Erythroblast (primary cell): ENCODE data around the gene TAF3.

Source experiments
- GATA1 ChIP-seq: IDR thresholded peaks from 2 replicates; pipeline ENCODE4 v1.6.1; 2011; ENCODE audit warnings: low read depth, mild to moderate bottlenecking, control low read depth, low read length, moderate library complexity
- POLR2A ChIP-seq: IDR thresholded peaks from 2 replicates; pipeline ENCODE4 v1.6.1; 2011; ENCODE audit warnings: mild to moderate bottlenecking, low read length

DNA sequence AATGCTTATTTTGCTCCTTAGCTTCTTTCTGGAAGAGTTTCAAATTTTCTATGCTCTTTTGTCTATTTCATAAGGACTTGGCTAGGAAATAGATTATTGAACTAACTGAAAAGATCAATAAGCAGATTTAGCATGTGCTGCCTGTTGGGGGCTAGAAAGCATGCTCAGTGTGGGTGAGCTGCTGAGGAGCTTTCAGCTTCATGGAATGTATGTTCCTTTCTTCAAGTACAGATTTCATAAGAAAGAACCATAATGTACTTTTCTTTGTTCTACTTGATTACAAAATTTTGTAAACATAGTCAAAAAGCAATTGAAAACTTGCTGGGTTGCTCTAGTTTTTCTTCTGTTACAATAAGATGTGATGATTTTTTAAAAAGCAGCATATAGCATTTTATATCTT, 73.8 kb downstream of the TAF3 start:
- TF ChIP-seq POLR2A (no peak), GATA1 (no peak)
